GM12864 (cell line): ENCODE data around the gene ACVR1B.

Experiments used
- DNase-seq: peaks from one replicate; pipeline ENCODE4 v3.0.0-alpha.2; 2011; ENCODE audit warnings: low read depth
- H3K4me3 ChIP-seq: 2 replicates; pipeline ENCODE4 v1.5.1; 2011; ENCODE audit warnings: mild to moderate bottlenecking, low read depth, low read length, control low read depth
- CTCF ChIP-seq: IDR thresholded peaks from 2 replicates; pipeline ENCODE4 v1.5.1; 2011; ENCODE audit warnings: low read depth, mild to moderate bottlenecking, moderate library complexity, low read length, control low read depth, inconsistent platforms; ENCODE audit errors: missing control alignments

Gene ACVR1B

DNA sequence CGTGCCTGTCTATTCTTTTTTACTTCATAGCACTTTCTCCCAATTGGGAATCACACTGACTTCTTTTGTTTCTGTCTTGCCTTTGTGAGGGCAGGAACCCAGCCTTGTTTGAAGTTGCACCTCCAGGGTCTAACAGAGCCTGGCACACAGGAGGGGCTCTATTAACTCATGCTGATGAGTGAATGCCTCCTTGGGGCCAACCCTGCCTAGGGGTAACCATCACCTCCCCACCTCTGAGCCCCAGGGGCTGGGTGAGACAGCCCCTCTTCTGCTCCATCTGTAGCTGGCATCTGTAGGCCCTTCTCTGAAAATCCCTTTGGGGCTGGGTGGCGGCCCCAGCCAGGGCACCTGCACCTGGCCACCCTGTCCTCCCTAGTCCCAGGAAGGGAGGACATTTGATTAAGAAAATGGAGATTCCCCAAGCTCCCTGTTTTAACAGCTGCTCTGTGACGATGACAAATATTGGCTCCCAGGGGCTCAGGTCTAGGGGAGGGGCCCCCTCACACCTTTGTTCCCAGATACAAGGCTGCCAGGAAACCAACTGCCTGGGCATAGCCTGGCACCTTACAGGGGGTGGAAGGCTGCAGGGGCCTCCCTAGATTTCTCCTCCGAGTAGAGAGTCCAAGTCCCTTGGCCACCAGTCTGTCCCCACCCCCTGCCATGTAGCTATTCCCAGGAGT is 67.1 kb downstream of the ACVR1B start:
- no peak for DNase-seq
- TF ChIP-seq CTCF = no peak
- H3K4me3 ChIP-seq = no peak overlapping the region

GRCh38 chr12:52019113-52019770 is 67.7 kb downstream of the ACVR1B start:
- no peak overlapping the region for H3K4me3 ChIP-seq
- no peak for TF ChIP-seq CTCF
- DNase-seq = no peak

DNA sequence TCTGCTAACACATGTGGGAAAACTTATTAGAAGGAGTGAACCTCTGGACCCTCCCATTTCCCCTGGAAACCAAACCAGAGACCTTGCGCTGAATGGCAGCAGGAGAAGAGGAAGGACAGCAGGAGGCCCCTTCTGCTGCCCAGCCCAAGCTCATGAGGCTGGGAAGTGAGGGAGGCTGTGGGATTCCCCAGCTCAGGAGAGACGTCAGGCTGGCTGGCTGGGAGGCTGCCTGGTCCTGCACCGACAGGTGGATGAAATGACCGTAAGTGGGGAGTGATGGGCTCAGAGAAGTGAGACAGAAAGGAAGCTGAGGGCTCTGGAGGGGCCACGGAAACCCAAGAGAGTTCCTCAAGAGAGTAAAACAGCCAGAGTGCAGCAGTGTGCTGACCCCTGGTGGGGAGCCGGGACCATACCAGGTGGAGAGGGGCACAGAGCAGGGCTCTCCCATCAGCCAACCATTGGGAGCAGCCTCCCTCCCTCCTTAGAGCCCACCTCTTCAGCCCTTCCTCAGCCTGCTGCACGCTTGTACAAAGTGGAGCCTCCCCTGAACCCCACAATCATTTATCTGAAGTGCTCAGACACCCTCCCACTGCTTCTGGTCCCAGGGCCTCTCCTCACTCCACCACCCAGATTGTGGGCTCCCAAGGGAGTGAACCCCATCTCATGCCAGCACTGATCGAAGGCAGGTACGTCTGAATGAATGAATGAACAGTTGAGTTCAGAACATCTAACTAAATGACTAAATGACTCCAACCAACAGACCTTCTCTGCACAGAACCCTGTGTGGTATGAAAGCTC is 69.2 kb downstream of the ACVR1B start:
- no peak for DNase-seq
- TF ChIP-seq CTCF = peak; percentile 86
- no peak overlapping the region for H3K4me3 ChIP-seq

GRCh38 chr12:52022841-52023181 is 71.3 kb downstream of the ACVR1B start:
- DNase-seq = no peak
- H3K4me3 ChIP-seq = peak overlapping the region; percentile 25; the same call in 1 of the 2 replicates
- no peak for TF ChIP-seq CTCF

- peak overlapping the region; percentile 25 for H3K4me3 ChIP-seq
- no peak for DNase-seq
- peak; percentile 92 for TF ChIP-seq CTCF
Measured at GRCh38 chr12:52023182-52023975, 71.9 kb downstream of the ACVR1B start.

- H3K4me3 ChIP-seq = no peak overlapping the region
- TF ChIP-seq CTCF = no peak
- no peak for DNase-seq
Measured at GRCh38 chr12:52023976-52024688, 72.6 kb downstream of the ACVR1B start.
